ENCODE data around the gene PRSS53.
A peak's percentile ranks its signal among the peaks of the same experiment; 100 is the strongest.

PRSS53 gene

GRCh38 chr16:31036691-31037090, 52.1 kb downstream of the PRSS53 start:
- no peak for DNase-seq

- DNase-seq = peak; percentile 77
Measured at GRCh38 chr16:31033709-31034492, 54.8 kb downstream of the PRSS53 start.

Data from activated effector memory CD4-positive, alpha-beta T cell treated with Interleukin-2 at 50 U/mL for 16 hours (primary cell).